Fibroblast of gingiva (primary cell): ENCODE data around the gene SVBP.

Source experiments
- DNase-seq: peaks from one replicate; pipeline ENCODE4 v3.0.0-alpha.2; 2011; ENCODE audit warnings: low read depth

The SVBP gene

GRCh38 chr1:42762269-42762668, 54.9 kb downstream of the SVBP start:
- no peak for DNase-seq

GRCh38 chr1:42761567-42761966, 55.6 kb downstream of the SVBP start:
- DNase-seq, result no peak

- no peak for DNase-seq
These were observed 58.1 kb downstream of the SVBP start for GRCh38 chr1:42759114-42759513.

- DNase-seq, result no peak
These were observed 58.6 kb downstream of the SVBP start for GRCh38 chr1:42758641-42759040.

DNA sequence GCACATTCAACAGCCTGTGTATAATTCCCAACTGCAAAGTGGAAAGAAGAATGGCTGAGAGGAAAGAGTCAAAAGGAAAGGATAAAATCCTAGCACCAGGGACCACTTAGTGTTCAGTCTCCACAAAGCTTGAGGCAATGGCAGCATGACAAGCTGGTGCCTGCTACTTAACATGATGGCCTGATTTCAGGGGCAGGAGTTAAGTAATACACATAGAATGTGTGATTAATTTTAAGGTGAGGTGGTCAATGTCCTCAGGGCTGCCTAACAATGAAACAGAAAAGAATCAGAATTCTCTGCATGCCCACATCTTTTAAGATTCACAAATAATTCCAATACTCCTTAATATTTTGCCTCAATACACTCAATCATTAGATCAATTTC, 59.3 kb downstream of the SVBP start:
- DNase-seq, result no peak
